Esophagus muscularis mucosa (tissue), 4 donors: ENCODE results near the gene TANGO6. TPM values are rescaled to one million over a fixed set of nuclear protein-coding genes. Genes with fewer than 3 reads are reported as not detected.

Experiments used
- DNase-seq: peaks from one replicate; pipeline ENCODE4 v3.0.0-alpha.2; 2017; ENCODE audit errors: extremely low spot score
- H3K27ac ChIP-seq, 4 donors: fragments of 200-600 bp; sonication (generic); replicated peaks in 1 of 4; 1 replicate in 3 of 4; 2 replicates in 1 of 4; pipeline ENCODE4 v1.5.1; 2016 to 2019; ENCODE audit warnings: mild to moderate bottlenecking in 1 of 4
- H3K27me3 ChIP-seq, 4 donors: fragments of 200-600 bp; sonication (generic); one replicate each; pipeline versions ENCODE4 v1.5.1 to v1.6.0; 2016 to 2019
- H3K36me3 ChIP-seq, 4 donors: fragments of 200-600 bp; sonication (generic); one replicate each; pipeline ENCODE4 v1.5.1; 2016 to 2019
- H3K4me1 ChIP-seq, 4 donors: fragments of 200-600 bp; sonication (generic); one replicate each; pipeline ENCODE4 v1.5.1; 2016 to 2019
- H3K4me3 ChIP-seq, 4 donors: fragments of 200-600 bp; sonication (generic); 1 replicate in 2 of 4; 2 replicates in 2 of 4; pipeline ENCODE4 v1.5.1; 2016 to 2019; ENCODE audit warnings: mild to moderate bottlenecking in 4 of 4, moderate library complexity in 1 of 4
- H3K9me3 ChIP-seq, 4 donors: fragments of 200-600 bp; sonication (generic); 1 replicate in 3 of 4; 2 replicates in 1 of 4; pipeline ENCODE4 v1.5.1; 2016 to 2019
- EP300 ChIP-seq: sonication (generic); formaldehyde crosslinking; IDR thresholded peaks from one replicate; pipeline ENCODE4 v1.6.1; 2017; ENCODE audit warnings: antibody characterized with exemption
- POLR2A ChIP-seq: fragments of 450-650 bp; IDR thresholded peaks from one replicate; pipeline ENCODE4 v1.6.1; 2017; ENCODE audit warnings: antibody characterized with exemption, moderate library complexity, mild to moderate bottlenecking, low read depth
- POLR2AphosphoS5 ChIP-seq, 2 donors: sonication (generic); formaldehyde crosslinking; IDR thresholded peaks; one replicate each; pipeline ENCODE4 v1.6.1; 2017; ENCODE audit warnings: antibody characterized with exemption in 2 of 2
- WGBS: methylation state at CpG from one replicate; pipeline ENCODE4 v1.1.5; 2018; 5-methylcytosine and 5-hydroxymethylcytosine counted together
- intact Hi-C: fragments of 100-400 bp; cut with DNase I; formaldehyde crosslinking; loops from one replicate; pipeline ENCODE4 v1.15.1; 2023
- total RNA-seq, 4 donors: library from RNA; depleted of rRNA; stranded (reverse); fragments of >200 nt; gene quantifications; one replicate each; pipeline versions ENCODE4 v1.1.0 to v1.2.1, GENCODE V29; 2016
- TF ChIP-seq, protein P1 (sequence below), 3 experiments: fragments of 200-600 bp in 2 of 3; fragments of 450-650 bp in 1 of 3; sonication (generic) in 2 of 3; IDR thresholded peaks; one replicate each; pipeline ENCODE4 v1.5.1; 2017 to 2019; ENCODE audit warnings: antibody characterized with exemption in 3 of 3, mild to moderate bottlenecking in 2 of 3, moderate library complexity in 1 of 3

The TANGO6 gene
- 10 to 100 TPM; 15.7 to 21.3 (median 18.3) TPM for total RNA-seq

DNA sequence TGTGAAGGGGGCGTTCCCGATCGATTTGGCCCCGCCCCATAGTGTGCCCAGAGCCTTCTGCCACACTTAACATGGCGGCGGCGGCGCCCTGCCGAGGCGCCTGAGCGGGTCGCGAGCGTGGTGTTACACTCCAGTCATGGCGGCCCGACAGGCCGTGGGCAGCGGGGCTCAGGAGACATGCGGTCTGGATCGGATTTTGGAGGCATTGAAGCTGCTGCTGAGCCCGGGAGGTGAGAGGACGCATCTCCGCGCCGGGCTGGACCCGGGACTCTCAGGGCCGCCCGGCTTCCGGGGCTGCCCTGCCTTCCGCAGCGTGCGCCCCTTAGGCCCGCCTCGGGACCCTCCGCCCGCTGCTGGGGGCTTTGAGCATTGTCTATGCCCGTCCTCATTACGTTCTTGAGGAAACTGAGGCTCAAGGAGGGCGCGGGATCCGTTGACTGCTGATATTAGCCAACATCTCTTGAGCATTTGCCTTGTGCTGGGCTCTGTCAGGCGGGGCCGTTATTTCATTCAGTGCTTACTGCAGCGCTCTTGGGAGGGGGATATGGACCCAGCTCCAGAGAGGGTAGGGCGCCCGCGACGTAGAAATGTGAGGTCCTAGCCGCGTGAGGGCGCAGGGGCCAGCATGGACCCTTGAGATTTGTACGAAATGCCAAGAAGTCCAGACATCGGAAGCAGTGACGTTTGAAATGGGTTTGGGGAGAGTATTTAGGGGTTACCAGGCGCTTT, at the start of gene TANGO6:
TANGO6 (plus strand) TSS at position 50 of the 729 bp plus-strand sequence; CDS start at position 137, 87 bp downstream.
- Histone ChIP-seq H3K4me1 (peaks cover 0 to 22% (median 20%) of the 10 kb centered on the region in 4 donors), H3K4me3 (peak within 1 kb of the TSS; percentile 71 to 93 (median 87)), H3K9me3 (no peaks in the 10 kb centered on the region), H3K36me3 (no peaks in the 10 kb centered on the region), H3K27me3 (no peaks in the 10 kb centered on the region), H3K27ac (peak within 1 kb of the TSS; percentile 83 to 91 (median 86))
- DNase-seq = peak; percentile 97
- TF ChIP-seq POLR2AphosphoS5 (IDR thresholded peaks at IDR 0.05) = peak; percentile 44 to 79
- TF ChIP-seq, protein P1, sequence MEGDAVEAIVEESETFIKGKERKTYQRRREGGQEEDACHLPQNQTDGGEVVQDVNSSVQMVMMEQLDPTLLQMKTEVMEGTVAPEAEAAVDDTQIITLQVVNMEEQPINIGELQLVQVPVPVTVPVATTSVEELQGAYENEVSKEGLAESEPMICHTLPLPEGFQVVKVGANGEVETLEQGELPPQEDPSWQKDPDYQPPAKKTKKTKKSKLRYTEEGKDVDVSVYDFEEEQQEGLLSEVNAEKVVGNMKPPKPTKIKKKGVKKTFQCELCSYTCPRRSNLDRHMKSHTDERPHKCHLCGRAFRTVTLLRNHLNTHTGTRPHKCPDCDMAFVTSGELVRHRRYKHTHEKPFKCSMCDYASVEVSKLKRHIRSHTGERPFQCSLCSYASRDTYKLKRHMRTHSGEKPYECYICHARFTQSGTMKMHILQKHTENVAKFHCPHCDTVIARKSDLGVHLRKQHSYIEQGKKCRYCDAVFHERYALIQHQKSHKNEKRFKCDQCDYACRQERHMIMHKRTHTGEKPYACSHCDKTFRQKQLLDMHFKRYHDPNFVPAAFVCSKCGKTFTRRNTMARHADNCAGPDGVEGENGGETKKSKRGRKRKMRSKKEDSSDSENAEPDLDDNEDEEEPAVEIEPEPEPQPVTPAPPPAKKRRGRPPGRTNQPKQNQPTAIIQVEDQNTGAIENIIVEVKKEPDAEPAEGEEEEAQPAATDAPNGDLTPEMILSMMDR (IDR thresholded peaks at IDR 0.05) = no peak
- intact Hi-C loops = loop anchor here (10.0 kb wide), 2 partner anchors 61 to 309 kb away; partner anchors contain the start of gene ZFP90
- WGBS = 0% methylated on average over 18 of the region's 55 CpGs

DNA sequence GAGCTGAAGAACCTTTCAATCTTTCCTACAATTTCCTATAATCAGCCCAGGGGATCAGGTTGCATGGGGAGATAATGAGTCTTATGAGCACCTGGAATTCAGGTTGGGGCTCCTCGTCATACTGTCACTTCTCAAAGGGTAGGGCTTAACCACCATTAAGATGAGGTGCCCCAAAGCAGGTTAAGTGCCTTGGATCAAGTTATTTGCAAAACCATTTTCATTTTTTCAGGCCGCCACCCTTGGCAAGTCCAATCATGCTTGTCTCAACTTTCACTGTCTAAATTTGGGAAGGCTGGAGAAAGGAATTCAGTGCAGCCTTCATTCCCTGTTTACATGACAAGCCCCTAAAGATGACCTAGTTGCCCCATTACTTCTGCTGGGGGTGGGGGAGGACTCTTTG, 44.9 kb upstream of the TANGO6 start:
- WGBS = 83% methylated on average over 2 of the region's 2 CpGs
- H3K4me1 ChIP-seq = peaks cover 0 to 4% (median 0%) of the 10 kb centered on the region in 4 donors
- intact Hi-C loops = no loop called here

DNA sequence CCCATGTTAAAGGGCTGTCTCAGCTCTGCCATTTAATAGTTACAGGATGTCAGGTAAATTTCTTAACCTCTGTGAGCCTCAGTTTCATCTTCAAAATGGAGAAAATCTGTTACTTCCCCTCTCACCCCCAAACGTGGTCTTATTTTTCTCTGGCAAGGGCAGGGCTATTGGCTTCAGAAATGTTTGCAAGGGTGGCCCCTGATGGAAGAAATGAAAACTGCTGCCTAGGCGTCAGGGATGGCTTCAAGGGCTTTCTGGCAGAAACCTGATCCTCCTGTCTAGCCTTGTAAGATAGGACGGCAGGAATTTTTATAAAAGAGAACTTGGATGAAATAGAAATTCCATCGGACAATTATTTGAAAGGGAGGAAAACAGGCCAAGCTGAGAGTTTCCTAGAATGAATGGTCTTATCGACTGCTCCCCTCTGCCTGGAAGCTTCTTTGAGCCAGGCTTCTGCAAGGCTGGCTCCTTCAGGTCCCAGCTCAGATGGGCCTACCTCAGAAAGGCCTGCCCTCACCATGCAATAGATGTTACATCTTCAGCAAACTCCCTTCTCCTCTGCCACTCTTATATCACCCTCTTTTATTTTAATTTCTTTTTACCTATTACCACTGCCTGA, 43.0 kb upstream of the TANGO6 start:
- Histone ChIP-seq H3K4me3 (no peak overlapping the region), H3K27me3 (no peaks in the 10 kb centered on the region), H3K36me3 (no peaks in the 10 kb centered on the region), H3K9me3 (no peaks in the 10 kb centered on the region), H3K27ac (no peak overlapping the region), H3K4me1 (peaks cover 0 to 4% (median 0%) of the 10 kb centered on the region in 4 donors)
- TF ChIP-seq POLR2AphosphoS5 (IDR thresholded peaks at IDR 0.05) = no peak
- TF ChIP-seq, protein P1 (IDR thresholded peaks at IDR 0.05) = peak; percentile 34 to 81 (median 40)
- 18% methylated on average over 5 of the region's 5 CpGs for WGBS
- intact Hi-C loops = loop anchor here (5.0 kb wide), 2 partner anchors 98 to 273 kb away; no protein-coding TSS in a partner anchor
- no peak for DNase-seq

More for the DNA sequence above, 44.9 kb upstream of the TANGO6 start:
- Histone ChIP-seq H3K4me3 (no peak overlapping the region), H3K36me3 (no peaks in the 10 kb centered on the region), H3K9me3 (no peaks in the 10 kb centered on the region), H3K27me3 (no peaks in the 10 kb centered on the region), H3K27ac (no peak overlapping the region)
- TF ChIP-seq POLR2AphosphoS5 (IDR thresholded peaks at IDR 0.05) = no peak
- no peak for DNase-seq

DNA sequence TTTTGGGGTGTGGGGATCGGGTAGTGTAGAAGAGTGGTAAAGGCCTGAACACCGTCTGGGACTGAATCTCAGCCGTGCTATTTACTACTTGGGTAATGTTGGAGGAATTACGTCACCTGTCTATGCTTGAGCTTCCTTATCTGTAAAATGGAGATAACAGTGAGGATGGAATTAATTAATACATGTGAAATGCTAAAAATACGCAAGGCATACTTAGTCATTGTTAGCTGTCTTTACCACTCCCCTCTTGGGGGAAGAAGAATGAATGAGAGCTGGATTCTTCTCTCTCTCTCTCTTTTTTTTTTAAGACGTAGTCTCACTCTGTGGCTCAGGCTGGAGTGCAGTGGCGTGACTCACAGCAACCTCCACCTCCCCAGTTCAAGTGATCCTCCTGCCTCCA, 41.1 kb upstream of the TANGO6 start:
- no peaks in the 10 kb centered on the region for H3K27me3 ChIP-seq
- H3K4me3 ChIP-seq = no peak overlapping the region
- no peaks in the 10 kb centered on the region for H3K9me3 ChIP-seq
- TF ChIP-seq EP300 (no peak), POLR2AphosphoS5 (IDR thresholded peaks at IDR 0.05) (no peak), POLR2A (no peak)
- TF ChIP-seq, protein P1 (IDR thresholded peaks at IDR 0.05) = no peak
- H3K36me3 ChIP-seq = no peaks in the 10 kb centered on the region
- DNase-seq = no peak
- 95% methylated on average over 7 of the region's 7 CpGs for WGBS
- no peak overlapping the region for H3K27ac ChIP-seq
- H3K4me1 ChIP-seq = peaks cover 0 to 4% (median 0%) of the 10 kb centered on the region in 4 donors
- intact Hi-C loops = loop anchor here (5.0 kb wide), 2 partner anchors 100 to 275 kb away; no protein-coding TSS in a partner anchor

DNA sequence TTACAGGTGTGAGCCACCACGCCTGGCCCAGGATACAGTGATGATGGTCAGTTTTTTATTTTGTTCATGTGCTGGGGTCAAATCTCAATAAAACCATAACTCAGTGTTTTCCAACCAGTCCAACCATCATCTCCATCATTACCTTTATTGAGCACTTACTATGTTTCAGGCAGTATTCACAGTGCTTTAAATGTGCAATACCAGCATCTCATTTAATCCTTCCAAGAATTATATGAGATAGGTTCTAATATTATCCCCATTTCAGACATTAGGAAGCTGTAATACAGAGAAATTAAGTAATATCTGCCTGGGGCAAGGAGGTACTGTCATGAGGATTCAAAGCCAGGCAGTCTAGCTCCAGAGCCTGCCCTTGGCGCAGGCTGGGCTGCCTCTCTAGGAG, 36.9 kb upstream of the TANGO6 start:
- WGBS = 92% methylated on average over 2 of the region's 2 CpGs
- Histone ChIP-seq H3K27me3 (peaks cover 0 to 5% (median 0%) of the 10 kb centered on the region in 4 donors), H3K36me3 (no peaks in the 10 kb centered on the region), H3K9me3 (no peaks in the 10 kb centered on the region), H3K4me3 (no peak overlapping the region), H3K27ac (no peak overlapping the region), H3K4me1 (no peaks in the 10 kb centered on the region)
- TF ChIP-seq POLR2A = no peak
- TF ChIP-seq POLR2AphosphoS5 (IDR thresholded peaks at IDR 0.05) = no peak
- no peak for TF ChIP-seq EP300
- TF ChIP-seq, protein P1 (IDR thresholded peaks at IDR 0.05) = no peak
- intact Hi-C loops = no loop called here
- no peak for DNase-seq
